Smooth muscle cell of the brain vasculature (primary cell): ENCODE measurements around the gene SIGLEC8.

Source experiments
- DNase-seq: peaks from one replicate; pipeline ENCODE4 v3.0.0-alpha.2; 2012; ENCODE audit warnings: low read depth, low spot score

SIGLEC8 gene

DNA sequence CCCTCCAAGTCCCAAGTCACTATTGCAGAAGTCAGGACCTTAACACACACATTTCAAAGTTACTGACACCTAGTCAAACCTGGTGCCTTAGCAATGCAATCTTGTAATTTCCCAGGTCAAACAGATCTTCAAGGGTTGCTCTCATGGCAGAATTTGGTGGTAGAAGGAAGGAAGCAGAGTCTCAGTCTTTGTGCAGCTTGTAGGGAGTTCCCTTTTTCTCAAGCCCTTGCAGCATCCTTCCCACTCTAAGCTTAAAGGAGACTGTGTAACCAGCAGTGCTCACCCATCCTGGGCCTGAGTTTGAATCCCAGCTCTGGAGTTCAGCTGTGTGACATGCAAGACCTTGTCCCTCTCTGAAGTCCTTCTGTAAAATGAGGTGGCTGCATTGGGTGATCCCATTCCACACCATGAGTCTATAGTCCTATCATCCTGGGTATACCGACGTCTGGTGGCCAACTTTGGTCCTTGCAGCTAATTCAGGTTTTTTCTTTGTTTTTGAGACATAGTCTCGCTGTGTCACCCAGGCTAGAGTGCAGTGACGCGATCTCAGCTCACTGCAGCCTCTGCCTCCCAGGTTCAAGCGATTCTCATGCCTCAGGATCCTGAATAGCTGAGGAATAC is 50.6 kb downstream of the SIGLEC8 start:
- DNase-seq: no peak

- DNase-seq: no peak
Observed at GRCh38 chr19:51402117-51402516, 56.1 kb downstream of the SIGLEC8 start.
